PC-3 (cell line): ENCODE results near the gene SLC22A6. TPM values are rescaled to one million over a fixed set of nuclear protein-coding genes. Genes with fewer than 3 reads are reported as not detected.
"Not testable (repeated sequence)": the region's sequence is repeated elsewhere in the genome, so short reads cannot be mapped to it uniquely, and the experiment has no call there.

ENCODE experiments used
- ATAC-seq: fragments of 200-7000 bp; cut with Tn5 transposase; 2 replicates; pipeline ENCODE4 v1.9.1; 2020; ENCODE audit warnings: mild to moderate bottlenecking, moderate library complexity
- BruUV-seq: library from RNA; stranded (reverse); fragments of 400-500 nt; replicated peaks from 2 replicates; lab custom pipeline; 2021; lab: Mats Ljungman, UMichigan
- CTCF ChIA-PET: fragments of 300-600 bp; sonication (Branson Sonifier 250); formaldehyde crosslinking; loops from one replicate; lab custom pipeline; 2022; ENCODE audit warnings: antibody characterized with exemption; lab: Charles Lee
- POLR2A ChIA-PET: fragments of 300-600 bp; sonication (Branson Sonifier 250); formaldehyde crosslinking; loops from one replicate; lab custom pipeline; 2022; ENCODE audit warnings: antibody characterized with exemption; ENCODE audit not compliant: unreplicated experiment; lab: Charles Lee
- DNase-seq: peaks from one replicate; pipeline ENCODE4 v3.0.0-alpha.2; 2015
- H2AFZ ChIP-seq: fragments of 300-600 bp; sonication (generic); 2 replicates; pipeline ENCODE4 v1.6.0; 2016; ENCODE audit warnings: antibody characterized with exemption, low read length
- H3F3A ChIP-seq: fragments of 300-600 bp; sonication (generic); one replicate; pipeline ENCODE4 v1.6.0; 2017; ENCODE audit warnings: antibody characterized with exemption, low read length, control low read depth, mild to moderate bottlenecking; ENCODE audit not compliant: unreplicated experiment
- H3K27ac ChIP-seq: fragments of 300-600 bp; sonication (generic); 2 replicates; pipeline ENCODE4 v1.5.1; 2016; ENCODE audit warnings: mild to moderate bottlenecking, low read length
- H3K27me3 ChIP-seq: fragments of 300-600 bp; sonication (generic); 2 replicates; pipeline ENCODE4 v1.6.1; 2016; ENCODE audit warnings: low read length, mixed read lengths
- H3K36me3 ChIP-seq: fragments of 300-600 bp; sonication (generic); 2 replicates; pipeline ENCODE4 v1.6.1; 2016; ENCODE audit warnings: low read depth, mixed run types, low read length, mixed read lengths
- H3K4me1 ChIP-seq: fragments of 300-600 bp; sonication (generic); 2 replicates; pipeline ENCODE4 v1.5.1; 2016; ENCODE audit warnings: low read length; ENCODE audit not compliant: insufficient read depth
- H3K4me2 ChIP-seq: fragments of 300-600 bp; sonication (generic); 2 replicates; pipeline ENCODE4 v1.6.0; 2016; ENCODE audit warnings: low read length
- H3K4me3 ChIP-seq: fragments of 300-600 bp; sonication (generic); 2 replicates; pipeline ENCODE4 v1.5.1; 2016; ENCODE audit warnings: mild to moderate bottlenecking, low read length, mixed read lengths
- H3K79me2 ChIP-seq: fragments of 300-600 bp; sonication (generic); 2 replicates; pipeline ENCODE4 v1.6.1; 2017; ENCODE audit warnings: low read length, mixed read lengths
- H3K9ac ChIP-seq: fragments of 300-600 bp; sonication (generic); 2 replicates; pipeline ENCODE4 v1.6.0; 2016; ENCODE audit warnings: mild to moderate bottlenecking, low read length
- H3K9me2 ChIP-seq: fragments of 300-600 bp; sonication (generic); replicated peaks from 2 replicates; pipeline ENCODE4 v1.6.1; 2016; ENCODE audit warnings: mixed run types, low read length, mixed read lengths
- H3K9me3 ChIP-seq: fragments of 300-600 bp; sonication (generic); 2 replicates; pipeline ENCODE4 v1.6.1; 2016; ENCODE audit warnings: low read length, mixed read lengths
- H4K20me1 ChIP-seq: fragments of 300-600 bp; sonication (generic); 2 replicates; pipeline ENCODE4 v1.6.1; 2016; ENCODE audit warnings: low read length, mixed read lengths
- CTCF ChIP-seq: fragments of 300-600 bp; sonication (generic); conservative IDR thresholded peaks from 2 replicates; pipeline ENCODE4 v1.5.1; 2017; ENCODE audit warnings: antibody characterized with exemption, low read depth, mild to moderate bottlenecking, low read length
- EZH2 ChIP-seq: fragments of 300-600 bp; sonication (generic); IDR thresholded peaks from one replicate; pipeline ENCODE4 v1.6.1; 2017; ENCODE audit warnings: antibody characterized with exemption, mild to moderate bottlenecking, low read length; ENCODE audit not compliant: unreplicated experiment
- EZH2phosphoT487 ChIP-seq: fragments of 300-600 bp; sonication (generic); IDR thresholded peaks from 2 replicates; pipeline ENCODE4 v1.6.1; 2018; ENCODE audit warnings: mild to moderate bottlenecking, antibody characterized with exemption, low read length, borderline replicate concordance
- intact Hi-C: fragments of 100-400 bp; cut with micrococcal nuclease; formaldehyde crosslinking; loops from 2 replicates; pipeline ENCODE4 v1.9.0; 2023
- total RNA-seq: library from RNA; depleted of rRNA; stranded (reverse); fragments of >200 nt; gene quantifications from 2 replicates; pipeline ENCODE4 v1.2.3, GENCODE V29; 2014

The SLC22A6 gene
- total RNA-seq, 1 experiment from 2014 or later, result not detected

GRCh38 chr11:62953811-62954210 is 31.0 kb downstream of the SLC22A6 start:
- Histone ChIP-seq H3K9me3 (no peaks in the 10 kb centered on the region), H4K20me1 (no peaks in the 10 kb centered on the region), H3K79me2 (no peaks in the 10 kb centered on the region), H3K36me3 (no peaks in the 10 kb centered on the region), H3K4me2 (no peak overlapping the region), H2AFZ (no peak overlapping the region), H3K9ac (no peak overlapping the region), H3K4me3 (no peak overlapping the region), H3K9me2 (no peaks in the 10 kb centered on the region), H3K4me1 (no peaks in the 10 kb centered on the region), H3K27ac (no peak overlapping the region), H3F3A (no peaks in the 10 kb centered on the region), H3K27me3 (peaks cover 22% of the 10 kb centered on the region)
- DNase-seq (peak; percentile 48), ATAC-seq (0 out of 2 replicates have a peak, but pooled peaks have one; percentile 29)
- no peak for TF ChIP-seq EZH2
- no peak for TF ChIP-seq CTCF
- TF ChIP-seq EZH2phosphoT487, result no peak
- ChIA-PET POLR2A (no interaction called here), CTCF (no interaction called here)
- intact Hi-C loops, result no loop called here
- BruUV-seq, result no TSS peak

GRCh38 chr11:62948765-62949320 is 35.9 kb downstream of the SLC22A6 start:
- no peak for ATAC-seq

GRCh38 chr11:62945538-62945937 is 39.2 kb downstream of the SLC22A6 start:
- H3K4me1 ChIP-seq, ATAC-seq, H3K9me2 ChIP-seq, H3K27ac ChIP-seq, H3K4me3 ChIP-seq, H3K9me3 ChIP-seq, H2AFZ ChIP-seq, POLR2A ChIA-PET, H3K36me3 ChIP-seq, H3K79me2 ChIP-seq, CTCF ChIA-PET, intact Hi-C loops, DNase-seq, BruUV-seq, H3F3A ChIP-seq, H3K9ac ChIP-seq, H3K4me2 ChIP-seq, H4K20me1 ChIP-seq: not testable (repeated sequence)
- peaks cover 57% of the 10 kb centered on the region for H3K27me3 ChIP-seq

More at GRCh38 chr11:62948765-62949320, 35.9 kb downstream of the SLC22A6 start:
- no peaks in the 10 kb centered on the region for H3K9me3 ChIP-seq
- peaks cover 40% of the 10 kb centered on the region for H3K27me3 ChIP-seq
- TF ChIP-seq CTCF, result no peak
- no peak for TF ChIP-seq EZH2phosphoT487
- TF ChIP-seq EZH2, result no peak
- no peak for DNase-seq
- H3K4me3 ChIP-seq, result no peak overlapping the region
- no peaks in the 10 kb centered on the region for H3K79me2 ChIP-seq
- no peaks in the 10 kb centered on the region for H3F3A ChIP-seq
- H3K36me3 ChIP-seq, result no peaks in the 10 kb centered on the region
- ChIA-PET CTCF (no interaction called here), POLR2A (no interaction called here)
- no peaks in the 10 kb centered on the region for H3K4me1 ChIP-seq
- no peaks in the 10 kb centered on the region for H3K9me2 ChIP-seq
- no peak overlapping the region for H3K9ac ChIP-seq
- BruUV-seq, result no TSS peak
- no peak overlapping the region for H3K27ac ChIP-seq
- H3K4me2 ChIP-seq, result no peak overlapping the region
- H2AFZ ChIP-seq, result no peak overlapping the region
- no peaks in the 10 kb centered on the region for H4K20me1 ChIP-seq
- intact Hi-C loops, result no loop called here

GRCh38 chr11:62937528-62937927 is 47.2 kb downstream of the SLC22A6 start:
- H3K9me2 ChIP-seq, CTCF ChIA-PET, H4K20me1 ChIP-seq, intact Hi-C loops, H3K79me2 ChIP-seq, H3K4me2 ChIP-seq, H3K36me3 ChIP-seq, H3F3A ChIP-seq, DNase-seq, BruUV-seq, H3K27ac ChIP-seq, H2AFZ ChIP-seq, H3K9ac ChIP-seq, H3K4me3 ChIP-seq, H3K4me1 ChIP-seq, H3K9me3 ChIP-seq, ATAC-seq, POLR2A ChIA-PET: not testable (repeated sequence)
- H3K27me3 ChIP-seq, result peaks cover 39% of the 10 kb centered on the region
